ENCODE data around the gene MAP3K20. TPM values are rescaled to one million over a fixed set of nuclear protein-coding genes. Genes with fewer than 3 reads are reported as not detected.

MAP3K20 gene
- total RNA-seq, 2 donors from 2014 or later, result 22.6 to 38.9 TPM

GRCh38 chr2:173134703-173135102 is 59.1 kb downstream of the MAP3K20 start:
- H3K4me1 ChIP-seq, result no peaks in the 10 kb centered on the region
- intact Hi-C loops (cut with DNase I), result no loop called here

GRCh38 chr2:173136067-173136466 is 60.4 kb downstream of the MAP3K20 start:
- Histone ChIP-seq H3K9ac (ENCODE audit: low read depth in 2 of 2, low read length in 2 of 2) (no peak overlapping the region), H3K4me3 (no peak overlapping the region), H3K9me3 (no peaks in the 10 kb centered on the region), H3K27ac (no peak overlapping the region), H3K4me1 (no peaks in the 10 kb centered on the region), H3K36me3 (no peaks in the 10 kb centered on the region), H3K27me3 (no peaks in the 10 kb centered on the region)
- DNase-seq, result no peak
- intact Hi-C loops (cut with DNase I), result no loop called here
- TF ChIP-seq CTCF (IDR thresholded peaks at IDR 0.05), result no peak

More at GRCh38 chr2:173134703-173135102, 59.1 kb downstream of the MAP3K20 start:
- Histone ChIP-seq H3K4me3 (no peak overlapping the region), H3K27ac (no peak overlapping the region), H3K9ac (ENCODE audit: low read depth in 2 of 2, low read length in 2 of 2) (no peak overlapping the region), H3K36me3 (no peaks in the 10 kb centered on the region), H3K9me3 (no peaks in the 10 kb centered on the region), H3K27me3 (no peaks in the 10 kb centered on the region)
- DNase-seq, result no peak
- TF ChIP-seq CTCF (IDR thresholded peaks at IDR 0.05), result no peak

GRCh38 chr2:173136599-173136998 is 61.0 kb downstream of the MAP3K20 start:
- TF ChIP-seq CTCF (IDR thresholded peaks at IDR 0.05), result no peak
- H3K9me3 ChIP-seq, result no peaks in the 10 kb centered on the region
- intact Hi-C loops (cut with DNase I), result no loop called here
- DNase-seq, result no peak
- no peaks in the 10 kb centered on the region for H3K36me3 ChIP-seq
- no peak overlapping the region for H3K27ac ChIP-seq
- no peaks in the 10 kb centered on the region for H3K27me3 ChIP-seq
- H3K4me3 ChIP-seq, result no peak overlapping the region
- H3K9ac ChIP-seq (ENCODE audit: low read depth in 2 of 2, low read length in 2 of 2), result no peak overlapping the region
- no peaks in the 10 kb centered on the region for H3K4me1 ChIP-seq

GRCh38 chr2:173137610-173138009 is 62.0 kb downstream of the MAP3K20 start:
- Histone ChIP-seq H3K9me3 (no peaks in the 10 kb centered on the region), H3K4me3 (no peak overlapping the region), H3K27ac (no peak overlapping the region), H3K9ac (ENCODE audit: low read depth in 2 of 2, low read length in 2 of 2) (no peak overlapping the region), H3K27me3 (no peaks in the 10 kb centered on the region), H3K36me3 (no peaks in the 10 kb centered on the region), H3K4me1 (no peaks in the 10 kb centered on the region)
- DNase-seq, result no peak
- intact Hi-C loops (cut with DNase I), result no loop called here
- no peak for TF ChIP-seq CTCF (IDR thresholded peaks at IDR 0.05)

- Histone ChIP-seq H3K27me3 (no peaks in the 10 kb centered on the region), H3K9me3 (no peaks in the 10 kb centered on the region), H3K4me1 (no peaks in the 10 kb centered on the region), H3K36me3 (no peaks in the 10 kb centered on the region), H3K27ac (no peak overlapping the region), H3K9ac (ENCODE audit: low read depth in 2 of 2, low read length in 2 of 2) (no peak overlapping the region), H3K4me3 (no peak overlapping the region)
- intact Hi-C loops (cut with DNase I), result no loop called here
- no peak for TF ChIP-seq CTCF (IDR thresholded peaks at IDR 0.05)
- no peak for DNase-seq
Measured at GRCh38 chr2:173138962-173139361, 63.3 kb downstream of the MAP3K20 start.

- Histone ChIP-seq H3K4me1 (no peaks in the 10 kb centered on the region), H3K9me3 (no peaks in the 10 kb centered on the region), H3K27me3 (no peaks in the 10 kb centered on the region), H3K36me3 (no peaks in the 10 kb centered on the region), H3K27ac (no peak overlapping the region), H3K9ac (ENCODE audit: low read depth in 2 of 2, low read length in 2 of 2) (no peak overlapping the region), H3K4me3 (no peak overlapping the region)
- no peak for TF ChIP-seq CTCF (IDR thresholded peaks at IDR 0.05)
- intact Hi-C loops (cut with DNase I), result no loop called here
- DNase-seq, result no peak
Measured at GRCh38 chr2:173141666-173142065, 66.0 kb downstream of the MAP3K20 start.

Data from colonic mucosa (tissue), 4 donors.